Right renal cortex interstitium (tissue), 3 donors: ENCODE measurements around the gene ERC1. TPM values are rescaled to one million over a fixed set of nuclear protein-coding genes. Genes with fewer than 3 reads are reported as not detected.

Source experiments
- DNase-seq, 3 donors: peaks; one replicate each; pipeline ENCODE4 v3.0.0-alpha.2; 2013; ENCODE audit warnings: low read depth in 3 of 3, low spot score in 2 of 3
- polyA plus RNA-seq, 3 donors: library from polyadenylated mRNA; unstranded; fragments of 120-200 nt; gene quantifications; one replicate each; pipeline ENCODE4 v1.2.1, GENCODE V29; 2013; ENCODE audit not compliant: insufficient read length in 3 of 3

The ERC1 gene
- polyA plus RNA-seq, 3 donors: 39.5 to 44.9 (median 40.3) TPM

- no peak for DNase-seq
These were observed 527.8 kb downstream of the ERC1 start for GRCh38 chr12:1518591-1519516.

GRCh38 chr12:1519642-1520041, 528.6 kb downstream of the ERC1 start:
- no peak for DNase-seq

GRCh38 chr12:1523046-1523445, 532.0 kb downstream of the ERC1 start:
- no peak for DNase-seq

GRCh38 chr12:1523558-1524050, 532.6 kb downstream of the ERC1 start:
- DNase-seq: no peak

- no peak for DNase-seq
These were observed 534.8 kb downstream of the ERC1 start for GRCh38 chr12:1525858-1526257.

- DNase-seq: no peak
These were observed 536.8 kb downstream of the ERC1 start for GRCh38 chr12:1527789-1528188.

GRCh38 chr12:1528791-1529190, 537.8 kb downstream of the ERC1 start:
- no peak for DNase-seq

GRCh38 chr12:1529228-1529861, 538.3 kb downstream of the ERC1 start:
- DNase-seq: no peak

GRCh38 chr12:1529862-1530591, 539.0 kb downstream of the ERC1 start:
- no peak for DNase-seq

- no peak for DNase-seq
These were observed 539.6 kb downstream of the ERC1 start for GRCh38 chr12:1530592-1531152.

GRCh38 chr12:1531153-1531653, 540.2 kb downstream of the ERC1 start:
- DNase-seq: no peak

- DNase-seq: no peak
These were observed 540.8 kb downstream of the ERC1 start for GRCh38 chr12:1531654-1532374.

GRCh38 chr12:1532375-1533165, 541.5 kb downstream of the ERC1 start:
- no peak for DNase-seq

- DNase-seq: no peak
These were observed 542.2 kb downstream of the ERC1 start for GRCh38 chr12:1533205-1533601.

- DNase-seq: no peak
These were observed 542.7 kb downstream of the ERC1 start for GRCh38 chr12:1533602-1534304.

GRCh38 chr12:1534748-1535147, 543.7 kb downstream of the ERC1 start:
- DNase-seq: no peak

GRCh38 chr12:1536817-1537216, 545.8 kb downstream of the ERC1 start:
- DNase-seq: no peak

GRCh38 chr12:1539135-1539534, 548.1 kb downstream of the ERC1 start:
- DNase-seq: no peak

GRCh38 chr12:1540690-1541089, 549.7 kb downstream of the ERC1 start:
- DNase-seq: no peak
